ENCODE measurements around the gene CDH15. TPM values are rescaled to one million over a fixed set of nuclear protein-coding genes. Genes with fewer than 3 reads are reported as not detected.
A peak's percentile ranks its signal among the peaks of the same experiment; 100 is the strongest.

Gene CDH15
- total and polyA plus RNA-seq, 2 of the 13 experiments (the other 11 are each of a cell fraction or from before 2014, with no cell fraction given) = 0.74 to 2.2 TPM

- TF ChIP-seq ZNF503 (CRISPR knock-in tag; IDR thresholded peaks at IDR 0.05) (no peak), ZNF10 (CRISPR knock-in tag; IDR thresholded peaks at IDR 0.05; ENCODE audit: borderline replicate concordance, low read depth) (no peak), ZMYM3 (CRISPR knock-in tag; IDR thresholded peaks at IDR 0.05) (peak; percentile 80; the same call in 1 of the 2 replicates), RARG (CRISPR knock-in tag; IDR thresholded peaks at IDR 0.05; ENCODE audit: low read depth) (no peak), IRF2 (CRISPR knock-in tag; IDR thresholded peaks at IDR 0.05) (0 out of 2 replicates have a peak, but pooled peaks have one; percentile 13), TGIF2 (CRISPR knock-in tag; IDR thresholded peaks at IDR 0.05) (no peak), DBP (CRISPR knock-in tag; IDR thresholded peaks at IDR 0.05; ENCODE audit: not compliant biosample characterization) (no peak), SMAD3 (CRISPR knock-in tag; IDR thresholded peaks at IDR 0.05) (no peak), MTA1 (CRISPR knock-in tag; IDR thresholded peaks at IDR 0.05; ENCODE audit: borderline replicate concordance) (peak; percentile 73; the same call in 1 of the 2 replicates), ZNF589 (CRISPR knock-in tag; conservative IDR thresholded peaks at IDR 0.05) (no peak), THYN1 (CRISPR knock-in tag; IDR thresholded peaks at IDR 0.05; ENCODE audit: borderline replicate concordance, low read depth) (no peak), ZNF557 (CRISPR knock-in tag; IDR thresholded peaks at IDR 0.05) (no peak), CBX1 (IDR thresholded peaks at IDR 0.05; ENCODE audit: low read depth) (no peak), POGZ (CRISPR knock-in tag; IDR thresholded peaks at IDR 0.05) (no peak), NR2F6 (IDR thresholded peaks at IDR 0.05) (no peak), NR2F6 (CRISPR knock-in tag; IDR thresholded peaks at IDR 0.05) (no peak), NFKBIZ (CRISPR knock-in tag; IDR thresholded peaks at IDR 0.05) (no peak), MIXL1 (CRISPR knock-in tag; IDR thresholded peaks at IDR 0.05) (no peak), CHD2 (IDR thresholded peaks at IDR 0.05; ENCODE audit: low read depth, low read length) (no peak), PRPF4 (IDR thresholded peaks at IDR 0.05; ENCODE audit: low read depth, low read length, poor library complexity, severe bottlenecking) (no peak), ZNF3 (CRISPR knock-in tag; IDR thresholded peaks at IDR 0.05) (0 out of 2 replicates have a peak, but pooled peaks have one; percentile 17), HNF4G (IDR thresholded peaks at IDR 0.05; ENCODE audit: borderline replicate concordance, low read depth, low read length) (no peak), HNF4G (CRISPR knock-in tag; IDR thresholded peaks at IDR 0.05; ENCODE audit: borderline replicate concordance, low read depth) (0 out of 2 replicates have a peak, but pooled peaks have one; percentile 32), RAD21 (CRISPR knock-in tag; IDR thresholded peaks at IDR 0.05) (no peak)
- TF ChIP-seq, protein P1, sequence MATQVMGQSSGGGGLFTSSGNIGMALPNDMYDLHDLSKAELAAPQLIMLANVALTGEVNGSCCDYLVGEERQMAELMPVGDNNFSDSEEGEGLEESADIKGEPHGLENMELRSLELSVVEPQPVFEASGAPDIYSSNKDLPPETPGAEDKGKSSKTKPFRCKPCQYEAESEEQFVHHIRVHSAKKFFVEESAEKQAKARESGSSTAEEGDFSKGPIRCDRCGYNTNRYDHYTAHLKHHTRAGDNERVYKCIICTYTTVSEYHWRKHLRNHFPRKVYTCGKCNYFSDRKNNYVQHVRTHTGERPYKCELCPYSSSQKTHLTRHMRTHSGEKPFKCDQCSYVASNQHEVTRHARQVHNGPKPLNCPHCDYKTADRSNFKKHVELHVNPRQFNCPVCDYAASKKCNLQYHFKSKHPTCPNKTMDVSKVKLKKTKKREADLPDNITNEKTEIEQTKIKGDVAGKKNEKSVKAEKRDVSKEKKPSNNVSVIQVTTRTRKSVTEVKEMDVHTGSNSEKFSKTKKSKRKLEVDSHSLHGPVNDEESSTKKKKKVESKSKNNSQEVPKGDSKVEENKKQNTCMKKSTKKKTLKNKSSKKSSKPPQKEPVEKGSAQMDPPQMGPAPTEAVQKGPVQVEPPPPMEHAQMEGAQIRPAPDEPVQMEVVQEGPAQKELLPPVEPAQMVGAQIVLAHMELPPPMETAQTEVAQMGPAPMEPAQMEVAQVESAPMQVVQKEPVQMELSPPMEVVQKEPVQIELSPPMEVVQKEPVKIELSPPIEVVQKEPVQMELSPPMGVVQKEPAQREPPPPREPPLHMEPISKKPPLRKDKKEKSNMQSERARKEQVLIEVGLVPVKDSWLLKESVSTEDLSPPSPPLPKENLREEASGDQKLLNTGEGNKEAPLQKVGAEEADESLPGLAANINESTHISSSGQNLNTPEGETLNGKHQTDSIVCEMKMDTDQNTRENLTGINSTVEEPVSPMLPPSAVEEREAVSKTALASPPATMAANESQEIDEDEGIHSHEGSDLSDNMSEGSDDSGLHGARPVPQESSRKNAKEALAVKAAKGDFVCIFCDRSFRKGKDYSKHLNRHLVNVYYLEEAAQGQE (IDR thresholded peaks at IDR 0.05; ENCODE audit: borderline replicate concordance in 1 of 2, low read depth in 1 of 2, low read length in 2 of 2) = no peak
These were observed 15.7 kb downstream of the CDH15 start (continued) for GRCh38 chr16:89187032-89187769.
